IPS DF 6.9 (cell line): Measurements from ENCODE around the gene IGF2BP3.

ENCODE experiments used
- DNase-seq: peaks from one replicate; pipeline ENCODE4 v3.0.0-alpha.2; 2013; ENCODE audit warnings: low read depth, low spot score
- H3K27ac ChIP-seq: one replicate; pipeline ENCODE4 v1.5.1; 2013; ENCODE audit warnings: low read length, control low read depth
- H3K27me3 ChIP-seq: 2 replicates; pipeline ENCODE4 v1.6.1; 2013; ENCODE audit warnings: mild to moderate bottlenecking, low read length; ENCODE audit not compliant: control insufficient read depth, insufficient read depth
- H3K36me3 ChIP-seq: 2 replicates; pipeline ENCODE4 v1.6.1; 2013; ENCODE audit warnings: low read length; ENCODE audit not compliant: control insufficient read depth, insufficient read depth
- H3K4me1 ChIP-seq: 2 replicates; pipeline ENCODE4 v1.6.1; 2013; ENCODE audit warnings: low read length; ENCODE audit not compliant: control insufficient read depth, insufficient read depth
- H3K4me3 ChIP-seq: 2 replicates; pipeline ENCODE4 v1.5.1; 2013; ENCODE audit warnings: mild to moderate bottlenecking, low read length
- H3K9me3 ChIP-seq: 2 replicates; pipeline ENCODE4 v1.6.1; 2013; ENCODE audit warnings: low read length, inconsistent platforms; ENCODE audit not compliant: control insufficient read depth, insufficient read depth
- WGBS: extraction: QIAGEN DNeasy Blood & Tissue Kit; methylation state at CpG from one replicate; pipeline ENCODE4 v1.1.7; 2013; ENCODE audit warnings: mixed read lengths, missing lambda C conversion rate; ENCODE audit not compliant: insufficient read length, insufficient coverage; 5-methylcytosine and 5-hydroxymethylcytosine counted together

Gene IGF2BP3

GRCh38 chr7:23456093-23456492 is 14.2 kb downstream of the IGF2BP3 start:
- Histone ChIP-seq H3K27me3 (no peaks in the 10 kb centered on the region), H3K9me3 (no peaks in the 10 kb centered on the region), H3K36me3 (peaks cover 2% of the 10 kb centered on the region; the same call in 1 of the 2 replicates), H3K27ac (no peak overlapping the region), H3K4me1 (peaks cover 3% of the 10 kb centered on the region), H3K4me3 (no peak overlapping the region)
- WGBS, result no CpG with 5 or more reads among the region's 3 CpGs
- DNase-seq, result no peak

- no peaks in the 10 kb centered on the region for H3K9me3 ChIP-seq
- peaks cover 2% of the 10 kb centered on the region; the same call in 1 of the 2 replicates for H3K36me3 ChIP-seq
- no peaks in the 10 kb centered on the region for H3K27me3 ChIP-seq
- no peak for DNase-seq
- peaks cover 3% of the 10 kb centered on the region for H3K4me1 ChIP-seq
- WGBS, result no CpG with 5 or more reads among the region's 5 CpGs
- H3K4me3 ChIP-seq, result no peak overlapping the region
- no peak overlapping the region for H3K27ac ChIP-seq
These were observed 15.3 kb downstream of the IGF2BP3 start for GRCh38 chr7:23454881-23455526.

- Histone ChIP-seq H3K27ac (no peak overlapping the region), H3K27me3 (no peaks in the 10 kb centered on the region), H3K36me3 (peaks cover 2% of the 10 kb centered on the region; the same call in 1 of the 2 replicates), H3K4me1 (peaks cover 3% of the 10 kb centered on the region; the same call in 1 of the 2 replicates), H3K9me3 (no peaks in the 10 kb centered on the region), H3K4me3 (no peak overlapping the region)
- DNase-seq, result no peak
- WGBS, result no CpG with 5 or more reads among the region's 6 CpGs
These were observed 19.8 kb downstream of the IGF2BP3 start for GRCh38 chr7:23450518-23450917.

DNA sequence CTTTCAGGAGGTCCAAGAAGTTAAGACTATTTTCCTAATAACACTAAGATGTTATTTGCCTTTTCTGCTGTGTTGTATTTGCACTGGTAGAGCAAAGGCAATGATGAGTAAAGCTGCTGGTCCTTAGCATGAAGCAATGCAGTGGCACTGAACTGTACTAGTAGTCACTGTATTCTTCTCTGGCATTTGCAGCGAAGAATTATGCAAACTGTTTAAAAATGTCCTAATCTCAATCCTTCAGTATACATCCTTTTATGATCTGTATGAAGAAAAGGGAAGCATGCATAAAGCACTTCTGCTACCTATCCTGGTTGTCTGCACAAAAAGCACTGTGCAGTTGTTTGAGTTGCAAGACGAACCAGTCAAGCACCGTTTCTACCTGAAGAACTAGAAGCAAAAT is 20.4 kb downstream of the IGF2BP3 start:
- Histone ChIP-seq H3K9me3 (no peaks in the 10 kb centered on the region), H3K27ac (no peak overlapping the region), H3K27me3 (no peaks in the 10 kb centered on the region), H3K4me3 (no peak overlapping the region), H3K4me1 (peaks cover 1% of the 10 kb centered on the region; the same call in 1 of the 2 replicates), H3K36me3 (no peaks in the 10 kb centered on the region)
- no CpG with 5 or more reads among the region's 3 CpGs for WGBS
- no peak for DNase-seq

- WGBS, result no CpG with 5 or more reads among the region's 5 CpGs
These were observed 25.0 kb downstream of the IGF2BP3 start for GRCh38 chr7:23445326-23445725.

GRCh38 chr7:23443974-23444373 is 26.3 kb downstream of the IGF2BP3 start:
- Histone ChIP-seq H3K9me3 (no peaks in the 10 kb centered on the region), H3K4me1 (no peaks in the 10 kb centered on the region), H3K27ac (no peak overlapping the region), H3K4me3 (no peak overlapping the region), H3K27me3 (no peaks in the 10 kb centered on the region), H3K36me3 (no peaks in the 10 kb centered on the region)
- no CpG with 5 or more reads among the region's 1 CpG for WGBS
- no peak for DNase-seq

More at GRCh38 chr7:23445326-23445725, 25.0 kb downstream of the IGF2BP3 start:
- Histone ChIP-seq H3K27ac (no peak overlapping the region), H3K27me3 (no peaks in the 10 kb centered on the region), H3K9me3 (no peaks in the 10 kb centered on the region), H3K4me1 (no peaks in the 10 kb centered on the region), H3K4me3 (no peak overlapping the region), H3K36me3 (no peaks in the 10 kb centered on the region)
- DNase-seq, result no peak

GRCh38 chr7:23438171-23438570 is 32.1 kb downstream of the IGF2BP3 start:
- Histone ChIP-seq H3K27me3 (no peaks in the 10 kb centered on the region), H3K9me3 (no peaks in the 10 kb centered on the region), H3K4me3 (no peak overlapping the region), H3K27ac (no peak overlapping the region), H3K36me3 (no peaks in the 10 kb centered on the region), H3K4me1 (no peaks in the 10 kb centered on the region)
- no CpG with 5 or more reads among the region's 4 CpGs for WGBS
- no peak for DNase-seq

DNA sequence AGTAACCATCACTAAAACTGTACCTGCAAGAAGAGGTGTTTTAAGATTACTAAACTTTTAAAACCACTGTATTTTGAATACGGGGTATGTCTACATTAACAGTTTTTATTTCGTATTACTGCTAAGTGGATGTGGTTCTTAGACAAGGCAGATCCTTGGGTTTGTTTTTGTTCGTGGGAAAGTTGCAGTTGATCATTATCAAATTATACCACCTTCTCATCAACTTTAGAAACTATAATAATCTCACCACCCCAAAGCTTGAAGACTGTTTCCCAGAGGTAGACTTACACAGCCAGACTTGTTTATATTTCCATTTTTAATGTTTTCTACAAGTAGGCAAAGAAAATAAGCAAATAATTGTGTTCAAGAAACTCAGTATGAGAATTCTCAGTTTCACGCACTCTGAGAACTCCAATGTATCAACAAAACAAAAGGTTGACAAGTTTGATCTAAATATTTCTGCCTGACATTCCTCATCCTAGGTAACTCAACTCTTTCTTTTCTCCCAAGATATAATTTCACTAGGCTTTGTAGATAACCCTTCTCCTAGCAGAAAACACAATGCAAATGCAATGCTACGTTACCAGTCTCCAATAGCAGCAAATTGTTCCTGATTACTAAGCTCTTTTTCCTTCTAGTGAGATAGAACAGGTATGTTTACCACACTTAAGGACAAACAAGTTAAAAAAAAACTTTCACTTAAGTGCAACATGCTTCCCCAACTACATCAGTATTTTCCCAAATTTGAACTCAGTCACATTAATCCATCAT is 36.0 kb downstream of the IGF2BP3 start:
- Histone ChIP-seq H3K27me3 (no peaks in the 10 kb centered on the region), H3K27ac (no peak overlapping the region), H3K4me3 (no peak overlapping the region), H3K9me3 (no peaks in the 10 kb centered on the region), H3K4me1 (0 out of 2 replicates have a peak, but pooled peaks cover 1% of the 10 kb centered on the region), H3K36me3 (no peaks in the 10 kb centered on the region)
- DNase-seq, result no peak
- WGBS, result no CpG with 5 or more reads among the region's 5 CpGs

DNA sequence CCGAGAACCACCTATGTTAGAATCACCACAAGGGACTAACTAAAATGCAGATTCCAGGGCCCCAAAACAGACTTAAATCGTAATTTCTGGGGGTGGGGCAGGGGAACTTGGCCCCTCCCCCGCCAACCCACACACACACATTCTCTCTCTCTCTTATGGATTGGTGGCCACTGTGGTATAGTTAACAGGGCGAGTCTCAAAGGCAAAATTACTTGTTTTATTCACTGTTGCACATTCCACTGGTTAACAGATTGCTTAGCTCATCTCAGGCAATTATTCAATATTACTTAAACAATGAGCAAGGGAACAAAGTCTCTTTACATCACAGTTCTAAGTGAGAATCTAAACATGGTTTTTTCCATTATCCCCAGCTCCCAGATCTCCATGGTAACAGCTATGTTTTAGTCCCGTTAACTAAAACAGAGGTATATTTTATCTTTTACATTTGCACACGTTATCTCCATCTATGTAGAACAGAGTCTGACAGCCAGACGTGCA is 38.5 kb downstream of the IGF2BP3 start:
- H3K4me3 ChIP-seq, result no peak overlapping the region
- no peaks in the 10 kb centered on the region for H3K36me3 ChIP-seq
- no peak overlapping the region for H3K27ac ChIP-seq
- WGBS, result no CpG with 5 or more reads among the region's 7 CpGs
- H3K4me1 ChIP-seq, result 0 out of 2 replicates have a peak, but pooled peaks cover 1% of the 10 kb centered on the region
- H3K27me3 ChIP-seq, result no peaks in the 10 kb centered on the region
- DNase-seq, result no peak
- no peaks in the 10 kb centered on the region for H3K9me3 ChIP-seq

GRCh38 chr7:23430893-23431259 is 39.4 kb downstream of the IGF2BP3 start:
- Histone ChIP-seq H3K27ac (no peak overlapping the region), H3K36me3 (no peaks in the 10 kb centered on the region), H3K27me3 (no peaks in the 10 kb centered on the region), H3K4me1 (0 out of 2 replicates have a peak, but pooled peaks cover 1% of the 10 kb centered on the region), H3K9me3 (no peaks in the 10 kb centered on the region), H3K4me3 (no peak overlapping the region)
- WGBS, result no CpG with 5 or more reads among the region's 4 CpGs
- DNase-seq, result no peak
